WTC11 (cell line): ENCODE data around the gene NFE2L3.

Experiments used
- ATF3 ChIP-seq: sonication (generic); formaldehyde crosslinking; conservative IDR thresholded peaks from 2 replicates; pipeline ENCODE4 v1.8.1; 2022; ENCODE audit warnings: mild to moderate bottlenecking, missing genetic modification reagents
- CTCF ChIP-seq: fragments of 200-600 bp; IDR thresholded peaks from 2 replicates; pipeline ENCODE4 v1.8.0; 2022; ENCODE audit warnings: antibody characterized with exemption
- ESRRA ChIP-seq: sonication (generic); formaldehyde crosslinking; IDR thresholded peaks from 2 replicates; pipeline ENCODE4 v1.8.1; 2022; ENCODE audit warnings: mild to moderate bottlenecking, missing genetic modification reagents, borderline replicate concordance
- GABPB1 ChIP-seq: sonication (generic); formaldehyde crosslinking; IDR thresholded peaks from 2 replicates; pipeline ENCODE4 v1.8.1; 2023; ENCODE audit warnings: mild to moderate bottlenecking, missing genetic modification reagents
- HMGXB4 ChIP-seq: sonication (generic); formaldehyde crosslinking; IDR thresholded peaks from 2 replicates; pipeline ENCODE4 v1.8.1; 2023; ENCODE audit warnings: mild to moderate bottlenecking, moderate library complexity, missing genetic modification reagents
- IRF2 ChIP-seq: sonication (generic); formaldehyde crosslinking; IDR thresholded peaks from 2 replicates; pipeline ENCODE4 v1.8.0; 2022; ENCODE audit warnings: low read depth, missing genetic modification reagents, borderline replicate concordance
- NR2C2 ChIP-seq: sonication (generic); formaldehyde crosslinking; IDR thresholded peaks from 2 replicates; pipeline ENCODE4 v1.8.0; 2022; ENCODE audit warnings: mild to moderate bottlenecking, missing genetic modification reagents

GRCh38 chr7:26191233-26191973 lies 39.4 kb downstream of the NFE2L3 start:
- no peak for TF ChIP-seq ATF3 (CRISPR knock-in tag)
- no peak for TF ChIP-seq IRF2 (CRISPR knock-in tag)
- no peak for TF ChIP-seq GABPB1
- TF ChIP-seq HMGXB4, result no peak
- TF ChIP-seq CTCF, result no peak
- no peak for TF ChIP-seq ESRRA (CRISPR knock-in tag)
- no peak for TF ChIP-seq NR2C2 (CRISPR knock-in tag)
